ENCODE results near the gene TM7SF2. TPM values are rescaled to one million over a fixed set of nuclear protein-coding genes. Genes with fewer than 3 reads are reported as not detected.

TM7SF2 gene
- total RNA-seq, 1 donor from 2014 or later: 25.4 TPM

GRCh38 chr11:65159012-65159411 lies 47.3 kb downstream of the TM7SF2 start:
- TF ChIP-seq, protein P1, sequence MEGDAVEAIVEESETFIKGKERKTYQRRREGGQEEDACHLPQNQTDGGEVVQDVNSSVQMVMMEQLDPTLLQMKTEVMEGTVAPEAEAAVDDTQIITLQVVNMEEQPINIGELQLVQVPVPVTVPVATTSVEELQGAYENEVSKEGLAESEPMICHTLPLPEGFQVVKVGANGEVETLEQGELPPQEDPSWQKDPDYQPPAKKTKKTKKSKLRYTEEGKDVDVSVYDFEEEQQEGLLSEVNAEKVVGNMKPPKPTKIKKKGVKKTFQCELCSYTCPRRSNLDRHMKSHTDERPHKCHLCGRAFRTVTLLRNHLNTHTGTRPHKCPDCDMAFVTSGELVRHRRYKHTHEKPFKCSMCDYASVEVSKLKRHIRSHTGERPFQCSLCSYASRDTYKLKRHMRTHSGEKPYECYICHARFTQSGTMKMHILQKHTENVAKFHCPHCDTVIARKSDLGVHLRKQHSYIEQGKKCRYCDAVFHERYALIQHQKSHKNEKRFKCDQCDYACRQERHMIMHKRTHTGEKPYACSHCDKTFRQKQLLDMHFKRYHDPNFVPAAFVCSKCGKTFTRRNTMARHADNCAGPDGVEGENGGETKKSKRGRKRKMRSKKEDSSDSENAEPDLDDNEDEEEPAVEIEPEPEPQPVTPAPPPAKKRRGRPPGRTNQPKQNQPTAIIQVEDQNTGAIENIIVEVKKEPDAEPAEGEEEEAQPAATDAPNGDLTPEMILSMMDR (IDR thresholded peaks at IDR 0.05): no peak
- H3K4me1 Mint-ChIP-seq: peaks cover 7% of the 10 kb centered on the region
- ChIA-PET POLR2A (no interaction called here), CTCF (interaction anchor here (0.6 kb wide), 1 partner anchor 218 kb away, joined by 3 read pairs; no protein-coding TSS in a partner anchor)
- no peak overlapping the region for H3K27ac Mint-ChIP-seq
- H3K36me3 Mint-ChIP-seq (ENCODE audit: low read depth): no peaks in the 10 kb centered on the region
- H3K4me3 Mint-ChIP-seq: no peak overlapping the region
- H3K27me3 Mint-ChIP-seq: no peaks in the 10 kb centered on the region
- no peak for DNase-seq
- peak; percentile 34 for ATAC-seq (ENCODE audit: low read depth)
- H3K9me3 Mint-ChIP-seq: no peaks in the 10 kb centered on the region
- intact Hi-C loops (cut with micrococcal nuclease): no loop called here

DNA sequence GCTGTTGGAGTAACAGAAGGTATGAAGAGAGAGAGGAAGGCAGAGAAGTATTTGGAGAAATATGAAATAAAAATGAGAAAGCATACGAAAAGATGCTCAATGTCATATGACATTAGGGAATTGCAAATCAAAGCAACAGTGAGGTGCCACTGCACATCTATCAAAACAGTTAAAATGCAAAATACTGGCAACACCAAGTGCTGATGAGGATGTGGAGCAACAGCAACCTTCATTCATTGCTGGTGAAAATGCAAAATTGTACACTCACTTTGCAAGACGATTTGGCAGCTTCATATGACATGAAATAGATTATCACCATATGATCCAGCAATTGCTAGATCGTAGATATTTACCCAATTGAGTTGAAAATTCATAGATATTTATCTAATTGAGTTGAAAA lies 49.0 kb downstream of the TM7SF2 start:
- TF ChIP-seq, protein P1 (IDR thresholded peaks at IDR 0.05): no peak
- H3K4me3 Mint-ChIP-seq: no peak overlapping the region
- POLR2A ChIA-PET: no interaction called here
- CTCF ChIA-PET: no interaction called here
- no peaks in the 10 kb centered on the region for H3K9me3 Mint-ChIP-seq
- no peak overlapping the region for H3K27ac Mint-ChIP-seq
- H3K4me1 Mint-ChIP-seq: peaks cover 7% of the 10 kb centered on the region
- DNase-seq: no peak
- no peaks in the 10 kb centered on the region for H3K27me3 Mint-ChIP-seq
- intact Hi-C loops (cut with micrococcal nuclease): no loop called here
- no peaks in the 10 kb centered on the region for H3K36me3 Mint-ChIP-seq (ENCODE audit: low read depth)
- ATAC-seq (ENCODE audit: low read depth): no peak

- CTCF ChIA-PET: no interaction called here
- POLR2A ChIA-PET: no interaction called here
- H3K27me3 Mint-ChIP-seq: no peaks in the 10 kb centered on the region
- peaks cover 10% of the 10 kb centered on the region for H3K4me1 Mint-ChIP-seq
- no peak overlapping the region for H3K4me3 Mint-ChIP-seq
- H3K27ac Mint-ChIP-seq: no peak overlapping the region
- TF ChIP-seq, protein P1 (IDR thresholded peaks at IDR 0.05): no peak
- no peak for ATAC-seq (ENCODE audit: low read depth)
- intact Hi-C loops (cut with micrococcal nuclease): no loop called here
- no peak for DNase-seq
- no peaks in the 10 kb centered on the region for H3K9me3 Mint-ChIP-seq
- H3K36me3 Mint-ChIP-seq (ENCODE audit: low read depth): no peaks in the 10 kb centered on the region
Observed at GRCh38 chr11:65163684-65164083, 52.0 kb downstream of the TM7SF2 start.

Other genes starting within 250 kb of the TM7SF2 start
- gene EHD1, start 233.3 kb upstream of the TM7SF2 start, total RNA-seq: 357 and 360 TPM in 2 replicates
- 31.2 and 35.0 TPM in 2 replicates for gene ATG2A, start 194.7 kb upstream of the TM7SF2 start, total RNA-seq
- 12.0 and 12.6 TPM in 2 replicates for gene PPP2R5B, start 187.2 kb upstream of the TM7SF2 start, total RNA-seq
- gene GPHA2, start 176.0 kb upstream of the TM7SF2 start, total RNA-seq: 0.33 and 0.71 TPM in 2 replicates
- 0.20 and 1.5 TPM in 2 replicates for gene MAJIN, start 139.8 kb upstream of the TM7SF2 start, total RNA-seq
- 0.07 and 0.24 TPM in 2 replicates for gene BATF2, start 114.9 kb upstream of the TM7SF2 start, total RNA-seq
- gene ARL2, start 97.7 kb upstream of the TM7SF2 start, total RNA-seq: 65.6 and 79.4 TPM in 2 replicates
- 17.3 and 19.3 TPM in 2 replicates for gene SNX15, start 84.4 kb upstream of the TM7SF2 start, total RNA-seq
- gene SAC3D1, start 70.7 kb upstream of the TM7SF2 start, total RNA-seq: 3.8 and 5.4 TPM in 2 replicates
- 11.3 and 13.4 TPM in 2 replicates for gene NAALADL1, start 53.3 kb upstream of the TM7SF2 start, total RNA-seq
- gene CDCA5, start 27.8 kb upstream of the TM7SF2 start, total RNA-seq: 2.6 and 3.4 TPM in 2 replicates
- gene ZFPL1, start 27.6 kb upstream of the TM7SF2 start, total RNA-seq: 35.7 and 36.6 TPM in 2 replicates
- 224 and 243 TPM in 2 replicates for gene VPS51, start 15.7 kb upstream of the TM7SF2 start, total RNA-seq
- 11.3 and 13.4 TPM in 2 replicates for gene ZNHIT2, start 5.8 kb downstream of the TM7SF2 start, total RNA-seq
- 1,416 and 1,501 TPM in 2 replicates for gene FAU, start 10.3 kb downstream of the TM7SF2 start, total RNA-seq
- 60.0 and 62.4 TPM in 2 replicates for gene MRPL49, start 10.4 kb downstream of the TM7SF2 start, total RNA-seq
- 232 and 238 TPM in 2 replicates for gene SYVN1, start 22.6 kb downstream of the TM7SF2 start, total RNA-seq
- not detected in 2 replicates for gene SPDYC, start 58.4 kb downstream of the TM7SF2 start, total RNA-seq
- gene CAPN1, start 70.1 kb downstream of the TM7SF2 start, total RNA-seq: 239 and 260 TPM in 2 replicates
- 37.1 and 43.4 TPM in 2 replicates for gene POLA2, start 150.1 kb downstream of the TM7SF2 start, total RNA-seq
- gene CDC42EP2, start 203.0 kb downstream of the TM7SF2 start, total RNA-seq: 0.18 and 0.83 TPM in 2 replicates
- gene DPF2, start 222.0 kb downstream of the TM7SF2 start, total RNA-seq: 88.3 and 89.6 TPM in 2 replicates
- 1.4 and 1.6 TPM in 2 replicates for gene TIGD3, start 242.9 kb downstream of the TM7SF2 start, total RNA-seq

Measured in activated B cell treated with CpG ODN at 0.5 μM for 24 hours (primary cell).